ENCODE results near the gene PGD. TPM values are rescaled to one million over a fixed set of nuclear protein-coding genes. Genes with fewer than 3 reads are reported as not detected.

The PGD gene
- total and polyA plus RNA-seq, 8 donors, result 130 to 277 (median 157) TPM

DNA sequence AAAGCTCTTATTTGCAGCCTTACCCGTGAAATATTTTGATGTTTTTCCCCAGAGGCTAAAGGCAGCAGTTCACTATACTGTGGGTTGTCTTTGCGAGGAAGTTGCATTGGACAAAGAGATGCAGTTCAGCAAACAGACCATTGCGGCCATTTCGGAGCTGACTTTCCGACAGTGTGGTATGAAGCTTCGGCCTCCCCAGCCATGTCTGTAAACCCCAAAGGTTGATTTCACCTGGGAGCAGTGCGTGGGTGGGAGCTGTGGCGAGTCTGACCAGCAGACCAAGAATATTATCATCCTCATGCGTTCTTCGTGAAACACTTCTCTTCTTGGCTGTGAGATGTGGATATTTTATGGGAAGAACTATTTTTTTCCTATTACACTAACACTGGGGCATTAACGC, 34.9 kb downstream of the PGD start:
- no peaks in the 10 kb centered on the region for H3K27me3 ChIP-seq
- DNase-seq, result no peak
- H3K9me3 ChIP-seq, result no peaks in the 10 kb centered on the region
- no peak overlapping the region for H3K27ac ChIP-seq
- intact Hi-C loops (cut with DNase I), result loop anchor here in 1 of 2 donors (10.0 kb wide), 1 partner anchor 61 kb away; no protein-coding TSS in a partner anchor
- peaks cover 7 to 26% of the 10 kb centered on the region in 2 donors for H3K4me1 ChIP-seq
- ATAC-seq, result no peak
- H3K4me3 ChIP-seq, result no peak overlapping the region
- TF ChIP-seq, protein P1, sequence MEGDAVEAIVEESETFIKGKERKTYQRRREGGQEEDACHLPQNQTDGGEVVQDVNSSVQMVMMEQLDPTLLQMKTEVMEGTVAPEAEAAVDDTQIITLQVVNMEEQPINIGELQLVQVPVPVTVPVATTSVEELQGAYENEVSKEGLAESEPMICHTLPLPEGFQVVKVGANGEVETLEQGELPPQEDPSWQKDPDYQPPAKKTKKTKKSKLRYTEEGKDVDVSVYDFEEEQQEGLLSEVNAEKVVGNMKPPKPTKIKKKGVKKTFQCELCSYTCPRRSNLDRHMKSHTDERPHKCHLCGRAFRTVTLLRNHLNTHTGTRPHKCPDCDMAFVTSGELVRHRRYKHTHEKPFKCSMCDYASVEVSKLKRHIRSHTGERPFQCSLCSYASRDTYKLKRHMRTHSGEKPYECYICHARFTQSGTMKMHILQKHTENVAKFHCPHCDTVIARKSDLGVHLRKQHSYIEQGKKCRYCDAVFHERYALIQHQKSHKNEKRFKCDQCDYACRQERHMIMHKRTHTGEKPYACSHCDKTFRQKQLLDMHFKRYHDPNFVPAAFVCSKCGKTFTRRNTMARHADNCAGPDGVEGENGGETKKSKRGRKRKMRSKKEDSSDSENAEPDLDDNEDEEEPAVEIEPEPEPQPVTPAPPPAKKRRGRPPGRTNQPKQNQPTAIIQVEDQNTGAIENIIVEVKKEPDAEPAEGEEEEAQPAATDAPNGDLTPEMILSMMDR (IDR thresholded peaks at IDR 0.05), result no peak
- H3K36me3 ChIP-seq, result no peaks in the 10 kb centered on the region

DNA sequence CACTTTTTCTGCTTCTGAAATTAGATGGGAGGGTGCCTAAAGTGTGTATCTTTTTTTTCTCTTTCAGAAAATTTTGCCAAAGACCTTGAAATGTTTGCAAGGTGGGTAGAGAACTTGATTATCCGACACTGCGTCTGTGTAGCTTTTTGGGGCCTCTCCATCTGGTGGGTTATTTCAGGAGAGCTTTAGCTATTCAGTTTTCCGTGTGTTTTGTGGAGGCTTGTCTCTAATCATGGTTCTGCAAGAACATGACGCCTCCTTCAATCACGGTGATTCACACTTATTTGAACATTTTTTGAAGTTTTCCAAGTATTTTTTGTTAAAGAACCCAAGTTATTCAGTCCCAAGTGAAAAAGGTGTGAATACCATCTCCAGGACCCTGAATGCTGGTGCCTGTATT, 35.7 kb downstream of the PGD start:
- intact Hi-C loops (cut with DNase I), result loop anchor here in 1 of 2 donors (10.0 kb wide), 1 partner anchor 60 kb away; no protein-coding TSS in a partner anchor
- ATAC-seq, result no peak
- no peak for DNase-seq

DNA sequence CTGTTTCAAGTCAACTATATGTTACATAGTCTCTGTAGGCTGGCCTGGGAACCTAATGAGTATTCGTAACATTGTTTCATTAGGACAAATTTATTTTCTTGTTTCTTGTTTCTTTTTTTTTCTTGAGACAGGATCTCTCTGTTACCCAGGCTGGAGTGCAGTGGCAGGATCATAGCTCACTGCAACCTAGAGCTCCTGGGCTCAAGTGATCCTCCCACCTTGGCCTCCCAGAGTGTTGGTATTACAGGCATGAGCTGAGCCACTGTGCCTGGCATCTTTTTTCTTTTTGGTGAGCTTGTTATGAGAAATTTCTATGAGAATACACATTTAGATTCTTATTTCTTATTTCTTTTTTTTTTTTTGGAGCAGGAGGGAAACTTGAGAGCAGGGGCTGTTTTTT, 38.2 kb downstream of the PGD start:
- no peaks in the 10 kb centered on the region for H3K9me3 ChIP-seq
- TF ChIP-seq, protein P1 (IDR thresholded peaks at IDR 0.05), result no peak
- H3K4me3 ChIP-seq, result no peak overlapping the region
- peaks cover 0 to 10% of the 10 kb centered on the region in 2 donors for H3K36me3 ChIP-seq
- H3K27me3 ChIP-seq, result no peaks in the 10 kb centered on the region
- intact Hi-C loops (cut with DNase I), result loop anchor here in 1 of 2 donors (10.0 kb wide), 1 partner anchor 58 kb away; no protein-coding TSS in a partner anchor
- peaks cover 0 to 1% of the 10 kb centered on the region in 2 donors for H3K4me1 ChIP-seq
- ATAC-seq, result no peak
- no peak for DNase-seq
- H3K27ac ChIP-seq, result no peak overlapping the region

More for the DNA sequence above, 35.7 kb downstream of the PGD start:
- Histone ChIP-seq H3K4me1 (peaks cover 7 to 23% of the 10 kb centered on the region in 2 donors), H3K36me3 (no peaks in the 10 kb centered on the region), H3K9me3 (no peaks in the 10 kb centered on the region), H3K27me3 (no peaks in the 10 kb centered on the region), H3K27ac (no peak overlapping the region), H3K4me3 (no peak overlapping the region)
- TF ChIP-seq, protein P1 (IDR thresholded peaks at IDR 0.05), result no peak

DNA sequence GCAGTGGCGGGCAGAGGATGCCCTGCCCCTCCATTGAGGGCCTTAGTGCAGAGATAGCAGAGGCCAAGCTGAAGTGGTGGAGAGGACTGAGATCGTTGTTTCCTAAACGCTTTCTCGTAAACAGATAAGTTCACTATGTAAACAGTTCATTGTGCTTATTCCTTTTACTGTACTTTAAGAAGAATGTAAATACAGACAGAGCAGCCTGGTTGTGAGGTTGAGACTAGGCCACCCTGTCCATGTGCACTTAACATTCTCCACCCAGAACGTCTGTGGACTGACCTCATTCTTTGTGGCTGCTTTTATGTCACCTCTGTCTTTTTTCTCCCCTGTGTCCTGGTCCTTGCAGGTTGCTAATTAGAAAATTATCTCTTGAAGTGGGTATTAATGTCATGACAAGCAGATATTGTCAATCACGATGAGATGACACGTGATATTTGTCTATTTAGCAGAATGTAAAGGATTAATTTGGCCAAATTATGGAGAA, 39.9 kb downstream of the PGD start:
- TF ChIP-seq, protein P1 (IDR thresholded peaks at IDR 0.05), result no peak
- Histone ChIP-seq H3K9me3 (no peaks in the 10 kb centered on the region), H3K27me3 (no peaks in the 10 kb centered on the region), H3K36me3 (peaks cover 0 to 10% of the 10 kb centered on the region in 2 donors), H3K4me3 (no peak overlapping the region), H3K4me1 (no peaks in the 10 kb centered on the region), H3K27ac (no peak overlapping the region)
- intact Hi-C loops (cut with DNase I), result loop anchor here in 1 of 2 donors (10.0 kb wide), 1 partner anchor 56 kb away; no protein-coding TSS in a partner anchor
- DNase-seq (no peak), ATAC-seq (peak; percentile 82)

DNA sequence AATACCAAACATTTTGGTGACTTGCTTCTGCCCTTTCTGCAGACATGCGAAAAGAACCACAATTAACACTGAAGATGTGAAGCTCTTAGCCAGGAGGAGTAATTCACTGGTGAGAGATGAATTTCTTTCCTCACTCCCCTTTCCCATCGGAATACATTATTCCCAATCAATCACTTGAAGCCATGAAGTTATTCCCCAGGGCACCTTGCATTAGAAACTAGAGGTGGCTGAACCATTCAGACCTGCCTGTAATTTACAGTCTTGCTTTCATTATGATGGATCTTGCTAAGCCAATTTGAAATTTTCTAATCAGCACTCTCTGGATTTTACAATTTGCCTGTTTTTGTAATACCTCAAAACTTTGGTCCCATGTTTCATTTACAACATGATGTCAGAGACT, 41.4 kb downstream of the PGD start:
- no peak for ATAC-seq
- TF ChIP-seq, protein P1 (IDR thresholded peaks at IDR 0.05), result no peak
- no peak for DNase-seq
- H3K27ac ChIP-seq, result no peak overlapping the region
- intact Hi-C loops (cut with DNase I), result no loop called here
- peaks cover 0 to 14% of the 10 kb centered on the region in 2 donors for H3K36me3 ChIP-seq
- no peaks in the 10 kb centered on the region for H3K4me1 ChIP-seq
- H3K4me3 ChIP-seq, result no peak overlapping the region
- H3K27me3 ChIP-seq, result no peaks in the 10 kb centered on the region
- no peaks in the 10 kb centered on the region for H3K9me3 ChIP-seq
